ENCODE measurements around the gene DPY19L1.
"Not testable (repeated sequence)": the region's sequence is repeated elsewhere in the genome, so short reads cannot be mapped to it uniquely, and the experiment has no call there.

The DPY19L1 gene

GRCh38 chr7:34919038-34919437, 118.2 kb downstream of the DPY19L1 start:
- not testable (repeated sequence) for DNase-seq (ENCODE audit: low read depth in 3 of 3)

GRCh38 chr7:34918198-34918861, 119.0 kb downstream of the DPY19L1 start:
- not testable (repeated sequence) for DNase-seq (ENCODE audit: low read depth in 3 of 3)

GRCh38 chr7:34917515-34917914, 119.8 kb downstream of the DPY19L1 start:
- not testable (repeated sequence) for DNase-seq (ENCODE audit: low read depth in 3 of 3)

GRCh38 chr7:34916267-34916666, 121.0 kb downstream of the DPY19L1 start:
- no peak for DNase-seq (ENCODE audit: low read depth in 3 of 3)

GRCh38 chr7:34912236-34912635, 125.0 kb downstream of the DPY19L1 start:
- no peak for DNase-seq (ENCODE audit: low read depth in 3 of 3)

- DNase-seq (ENCODE audit: low read depth in 3 of 3): not testable (repeated sequence)
Measured at GRCh38 chr7:34906266-34906850, 130.9 kb downstream of the DPY19L1 start.

- DNase-seq (ENCODE audit: low read depth in 3 of 3): no peak
Measured at GRCh38 chr7:34904987-34905386, 132.3 kb downstream of the DPY19L1 start.

- not testable (repeated sequence) for DNase-seq (ENCODE audit: low read depth in 3 of 3)
Measured at GRCh38 chr7:34903921-34904320, 133.4 kb downstream of the DPY19L1 start.

GRCh38 chr7:34902182-34902581, 135.1 kb downstream of the DPY19L1 start:
- DNase-seq (ENCODE audit: low read depth in 3 of 3): no peak

GRCh38 chr7:34900891-34901513, 136.3 kb downstream of the DPY19L1 start:
- no peak for DNase-seq (ENCODE audit: low read depth in 3 of 3)

- DNase-seq (ENCODE audit: low read depth in 3 of 3): no peak
Measured at GRCh38 chr7:34895202-34895601, 142.1 kb downstream of the DPY19L1 start.

- DNase-seq (ENCODE audit: low read depth in 3 of 3): no peak
Measured at GRCh38 chr7:34889951-34890350, 147.3 kb downstream of the DPY19L1 start.

GRCh38 chr7:34886856-34887255, 150.4 kb downstream of the DPY19L1 start:
- no peak for DNase-seq (ENCODE audit: low read depth in 3 of 3)

- not testable (repeated sequence) for DNase-seq (ENCODE audit: low read depth in 3 of 3)
Measured at GRCh38 chr7:34883855-34884254, 153.4 kb downstream of the DPY19L1 start.

- DNase-seq (ENCODE audit: low read depth in 3 of 3): no peak
Measured at GRCh38 chr7:34879871-34880270, 157.4 kb downstream of the DPY19L1 start.

GRCh38 chr7:34878944-34879735, 158.1 kb downstream of the DPY19L1 start:
- DNase-seq (ENCODE audit: low read depth in 3 of 3): not testable (repeated sequence)

Data from stimulated activated CD4-positive, alpha-beta T cell treated with anti-CD3 and anti-CD28 coated beads, TNF-alpha, amount 100 ng/mL, for 4 hours (primary cell).